ENCODE measurements around the gene SRC.

DNA sequence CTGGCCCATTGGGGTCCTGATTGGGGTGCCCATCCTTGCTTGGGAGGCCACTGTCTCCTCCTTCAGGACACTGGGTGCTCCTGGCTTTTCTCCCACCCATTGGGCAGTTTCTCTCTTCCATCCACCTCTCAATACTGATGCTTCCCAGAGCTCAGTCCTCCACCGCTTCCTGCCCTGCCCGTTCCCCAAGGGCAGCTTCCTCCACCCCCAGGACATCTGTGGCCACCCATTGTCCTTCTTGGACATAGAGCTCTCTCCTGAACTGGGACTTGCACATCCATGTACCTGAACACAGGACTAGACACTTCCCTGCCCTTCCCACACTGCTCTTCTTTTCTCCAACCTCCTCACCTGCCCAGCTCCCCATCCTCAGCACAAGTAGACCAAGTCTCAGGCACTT, 105.7 kb downstream of the SRC start:
- TF ChIP-seq, protein P1, sequence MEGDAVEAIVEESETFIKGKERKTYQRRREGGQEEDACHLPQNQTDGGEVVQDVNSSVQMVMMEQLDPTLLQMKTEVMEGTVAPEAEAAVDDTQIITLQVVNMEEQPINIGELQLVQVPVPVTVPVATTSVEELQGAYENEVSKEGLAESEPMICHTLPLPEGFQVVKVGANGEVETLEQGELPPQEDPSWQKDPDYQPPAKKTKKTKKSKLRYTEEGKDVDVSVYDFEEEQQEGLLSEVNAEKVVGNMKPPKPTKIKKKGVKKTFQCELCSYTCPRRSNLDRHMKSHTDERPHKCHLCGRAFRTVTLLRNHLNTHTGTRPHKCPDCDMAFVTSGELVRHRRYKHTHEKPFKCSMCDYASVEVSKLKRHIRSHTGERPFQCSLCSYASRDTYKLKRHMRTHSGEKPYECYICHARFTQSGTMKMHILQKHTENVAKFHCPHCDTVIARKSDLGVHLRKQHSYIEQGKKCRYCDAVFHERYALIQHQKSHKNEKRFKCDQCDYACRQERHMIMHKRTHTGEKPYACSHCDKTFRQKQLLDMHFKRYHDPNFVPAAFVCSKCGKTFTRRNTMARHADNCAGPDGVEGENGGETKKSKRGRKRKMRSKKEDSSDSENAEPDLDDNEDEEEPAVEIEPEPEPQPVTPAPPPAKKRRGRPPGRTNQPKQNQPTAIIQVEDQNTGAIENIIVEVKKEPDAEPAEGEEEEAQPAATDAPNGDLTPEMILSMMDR (IDR thresholded peaks at IDR 0.05 in 8 of 11, conservative IDR thresholded peaks at IDR 0.05 in 3 of 11) = no peak
- TF ChIP-seq POLR2AphosphoS5 (IDR thresholded peaks at IDR 0.05) (no peak), POLR2A (IDR thresholded peaks at IDR 0.05) (no peak)
